ENCODE measurements around the gene FAM20A.
"Not testable (repeated sequence)": the region's sequence is repeated elsewhere in the genome, so short reads cannot be mapped to it uniquely, and the experiment has no call there.

GRCh38 chr17:68519051-68519450, 82.1 kb downstream of the FAM20A start:
- not testable (repeated sequence) for TF ChIP-seq CTCF (conservative IDR thresholded peaks at IDR 0.05 in 1 of 2, IDR thresholded peaks at IDR 0.05 in 1 of 2; ENCODE audit: extremely low read depth in 1 of 2, insufficient read depth in 1 of 2, low read depth in 1 of 2, low read length in 2 of 2); EZH2 (IDR thresholded peaks at IDR 0.05; ENCODE audit: borderline replicate concordance, low read length)

Data from mammary epithelial cell (primary cell).